DMS79 (cell line): Measurements from ENCODE around the gene NFATC2IP.
"Not testable (repeated sequence)": the region's sequence is repeated elsewhere in the genome, so short reads cannot be mapped to it uniquely, and the experiment has no call there.

Experiments used
- DNase-seq: peaks from one replicate; lab custom pipeline; 2025; lab: John Stamatoyannopoulos, UW

The NFATC2IP gene

DNA sequence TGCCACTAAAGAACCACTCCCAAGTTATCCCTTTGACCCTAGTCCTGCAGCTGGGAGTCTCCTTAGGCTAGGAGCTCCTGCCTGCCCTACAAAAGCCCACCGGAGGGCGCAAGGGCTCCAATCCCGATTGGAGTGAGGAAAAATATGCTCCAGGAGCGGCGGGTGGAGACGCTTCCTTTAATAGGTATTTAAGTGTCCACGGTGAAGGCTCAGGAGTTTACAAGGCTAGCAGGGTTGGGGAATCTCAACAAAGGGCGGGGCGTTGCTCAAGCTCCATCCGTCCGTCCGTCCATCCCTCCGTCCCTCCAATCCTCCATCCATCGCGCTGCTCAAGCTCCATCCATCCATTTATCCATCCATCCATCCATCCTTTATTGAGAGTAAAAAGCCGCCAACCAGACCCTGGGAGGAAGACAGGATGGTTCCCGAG lies 23.3 kb downstream of the NFATC2IP start:
- DNase-seq: peak; percentile 27

DNA sequence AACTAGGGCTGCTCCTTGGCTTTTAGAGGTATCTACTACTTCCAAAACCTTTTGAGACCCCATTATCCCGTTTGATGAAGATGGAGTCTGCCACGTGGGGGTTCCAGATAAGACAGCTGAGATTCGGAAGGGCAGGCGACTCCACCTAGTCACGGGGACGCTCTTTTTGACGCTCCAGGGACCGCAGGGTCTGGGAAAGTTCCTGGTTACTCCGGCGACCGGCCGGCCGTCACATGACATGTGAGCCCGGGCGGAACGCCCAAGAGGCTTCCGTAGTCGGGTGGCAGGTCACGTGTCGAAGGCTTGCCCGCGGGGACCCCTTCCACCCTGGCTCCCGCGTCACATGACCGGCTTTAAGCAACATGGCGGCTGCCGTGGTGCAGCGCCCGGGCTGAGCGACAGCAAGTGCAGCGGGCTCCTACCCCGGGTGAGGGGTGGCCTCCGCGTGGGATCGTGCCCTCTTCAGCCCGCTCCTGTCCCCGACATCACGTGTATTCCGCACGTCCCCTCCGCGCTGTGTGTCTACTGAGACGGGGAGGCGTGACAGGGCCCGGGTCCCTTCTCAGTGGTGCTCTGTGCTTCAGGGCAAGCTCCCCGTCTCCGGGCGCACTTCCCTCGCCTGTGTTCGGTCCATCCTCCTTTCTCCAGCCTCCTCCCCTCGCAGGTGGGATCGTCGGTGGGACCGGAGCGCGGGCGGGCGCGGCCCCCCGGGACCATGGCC lies 23.9 kb downstream of the NFATC2IP start, which contains the start of gene SPNS1:
TSS of gene SPNS1 (plus strand) at position 342 of the 721 bp plus-strand sequence. CDS start at position 716, 374 bp downstream.
- peak; percentile 93 for DNase-seq

DNA sequence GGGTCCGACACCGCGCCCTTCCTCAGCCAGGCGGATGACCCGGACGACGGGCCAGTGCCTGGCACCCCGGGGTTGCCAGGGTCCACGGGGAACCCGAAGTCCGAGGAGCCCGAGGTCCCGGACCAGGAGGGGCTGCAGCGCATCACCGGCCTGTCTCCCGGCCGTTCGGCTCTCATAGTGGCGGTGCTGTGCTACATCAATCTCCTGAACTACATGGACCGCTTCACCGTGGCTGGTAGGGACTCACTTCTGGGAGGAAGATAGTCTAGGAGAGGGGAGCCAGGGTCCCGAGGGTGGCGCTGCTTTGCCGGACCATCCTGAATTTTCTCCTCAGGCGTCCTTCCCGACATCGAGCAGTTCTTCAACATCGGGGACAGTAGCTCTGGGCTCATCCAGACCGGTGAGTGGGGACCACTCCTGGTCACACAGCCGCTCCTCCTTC lies 24.4 kb downstream of the NFATC2IP start:
- DNase-seq: no peak

DNA sequence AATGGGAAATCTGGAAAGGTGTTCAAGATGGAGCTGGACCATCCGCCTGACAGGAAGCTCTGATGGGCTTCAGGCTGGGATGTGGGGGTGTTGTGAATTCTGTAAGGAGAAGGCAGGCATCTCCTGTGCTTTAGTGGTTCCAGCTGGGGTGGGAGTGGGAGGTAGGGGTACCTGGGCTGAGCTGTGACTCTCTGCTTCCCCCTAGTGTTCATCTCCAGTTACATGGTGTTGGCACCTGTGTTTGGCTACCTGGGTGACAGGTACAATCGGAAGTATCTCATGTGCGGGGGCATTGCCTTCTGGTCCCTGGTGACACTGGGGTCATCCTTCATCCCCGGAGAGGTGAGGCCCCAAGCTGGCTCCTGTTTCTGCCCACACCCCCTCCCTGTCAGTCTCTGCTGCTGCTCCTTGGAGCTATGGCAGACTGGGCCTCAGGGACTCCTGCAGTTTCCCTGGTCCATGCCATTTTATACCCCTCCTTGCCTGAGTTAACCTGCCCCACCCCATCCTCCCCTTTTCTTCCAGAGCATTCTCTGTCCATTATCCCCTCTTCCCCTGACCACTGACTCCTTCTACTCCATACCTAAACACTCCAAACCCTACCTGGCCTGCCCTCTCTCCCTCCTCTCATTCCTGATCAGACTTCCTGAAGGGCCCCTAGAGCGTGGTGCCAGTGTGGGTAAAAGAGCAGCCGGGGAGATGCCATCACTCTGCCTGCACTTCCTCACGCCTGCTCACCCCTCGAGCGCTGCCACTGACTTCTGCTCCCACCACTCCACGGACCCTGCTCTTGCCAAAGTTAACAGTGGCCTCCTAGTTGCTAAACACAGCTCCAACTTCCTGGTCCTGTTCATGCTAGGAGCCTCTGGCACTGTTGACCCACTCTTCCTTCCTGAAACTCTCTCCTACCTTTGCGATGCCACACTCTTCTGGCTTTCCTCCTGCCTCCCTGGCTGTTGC lies 27.2 kb downstream of the NFATC2IP start:
- no peak for DNase-seq

DNA sequence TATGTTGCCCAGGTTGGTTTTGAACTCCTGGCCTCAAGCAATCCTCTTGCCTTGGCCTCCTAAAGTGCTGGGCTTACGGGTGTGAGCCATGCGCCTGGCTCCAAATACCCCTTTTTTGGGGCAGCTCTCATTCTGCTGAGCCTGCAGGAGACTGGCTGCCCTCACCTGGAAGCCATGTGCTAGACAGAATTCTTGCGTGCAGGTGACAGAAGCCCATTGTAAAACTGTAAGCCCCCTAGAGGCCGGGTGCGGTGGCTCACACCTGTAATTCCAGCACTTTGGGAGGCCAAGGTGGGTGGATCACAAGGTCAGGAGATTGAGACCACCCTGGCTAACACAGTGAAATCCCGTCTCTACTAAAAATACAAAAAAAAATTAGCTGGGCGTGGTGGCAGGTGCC lies 29.6 kb downstream of the NFATC2IP start:
- DNase-seq: not testable (repeated sequence)

DNA sequence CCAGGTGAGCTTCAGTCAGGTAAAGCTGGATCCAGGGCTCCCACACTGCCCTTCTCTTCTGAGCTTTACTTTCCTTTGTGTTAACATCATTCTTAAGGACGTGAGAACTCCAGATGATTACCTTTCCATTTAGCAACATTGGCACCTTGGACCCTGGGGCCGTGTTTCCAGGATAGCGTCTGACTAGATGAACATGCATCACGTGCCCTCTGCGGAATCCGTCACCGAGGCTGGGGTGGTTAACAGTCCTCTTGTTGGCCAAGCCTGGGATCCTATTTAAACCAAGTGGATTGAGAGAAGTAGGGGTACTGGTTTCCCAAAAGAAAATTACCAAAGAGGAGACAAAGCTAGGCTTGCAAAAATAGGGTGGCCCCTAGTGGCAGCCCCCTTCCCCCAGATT lies 30.2 kb downstream of the NFATC2IP start:
- DNase-seq: no peak

DNA sequence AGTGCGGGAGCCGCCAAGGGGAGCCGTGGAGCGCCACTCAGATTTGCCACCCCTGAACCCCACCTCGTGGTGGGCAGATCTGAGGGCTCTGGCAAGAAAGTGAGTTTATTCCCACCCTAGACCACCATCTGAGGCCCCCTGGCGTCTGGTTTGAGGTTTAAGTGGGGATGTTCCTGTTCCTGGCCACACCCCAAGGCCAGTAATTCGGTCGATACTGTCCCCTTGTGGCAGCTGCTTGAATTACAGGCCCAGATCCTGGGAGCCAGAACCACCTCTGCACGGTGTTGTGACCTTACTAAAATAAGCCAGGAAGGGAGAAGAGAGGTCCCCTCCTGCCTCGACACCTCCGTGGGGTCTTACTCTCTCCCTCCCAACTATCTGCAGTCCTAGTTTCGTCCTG lies 30.8 kb downstream of the NFATC2IP start:
- no peak for DNase-seq

DNA sequence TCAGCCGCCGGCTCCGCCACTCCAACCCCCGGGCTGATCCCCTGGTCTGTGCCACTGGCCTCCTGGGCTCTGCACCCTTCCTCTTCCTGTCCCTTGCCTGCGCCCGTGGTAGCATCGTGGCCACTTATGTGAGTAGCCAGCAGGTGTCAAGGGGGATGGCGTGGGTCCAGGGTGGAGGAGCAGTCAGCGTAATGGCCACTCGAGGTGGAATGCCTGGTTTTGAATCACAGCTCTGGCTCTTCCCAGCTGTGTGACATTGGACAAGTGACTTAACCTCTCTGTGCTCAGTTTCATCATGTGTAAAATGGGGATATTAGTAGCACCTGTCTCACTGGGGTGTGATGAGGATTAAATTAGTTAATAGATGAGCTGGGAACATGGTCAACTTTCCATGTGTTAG lies 31.7 kb downstream of the NFATC2IP start:
- DNase-seq: no peak

DNA sequence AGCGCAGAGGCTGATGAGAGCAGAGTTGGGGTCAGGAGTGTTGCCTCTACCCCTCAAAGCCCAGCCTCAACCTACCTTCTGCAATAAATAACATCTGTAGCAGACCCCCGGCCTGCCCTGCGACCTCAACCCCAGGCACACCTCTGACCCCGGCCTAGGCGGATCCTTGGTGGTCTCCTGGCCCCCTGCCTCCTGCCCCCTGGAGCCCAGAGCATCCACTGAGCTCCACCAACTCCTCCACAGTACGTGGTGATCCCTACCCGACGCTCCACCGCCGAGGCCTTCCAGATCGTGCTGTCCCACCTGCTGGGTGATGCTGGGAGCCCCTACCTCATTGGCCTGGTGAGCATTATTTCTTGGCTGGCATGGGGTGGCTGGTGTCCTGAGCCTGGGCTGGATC lies 32.2 kb downstream of the NFATC2IP start:
- no peak for DNase-seq

DNA sequence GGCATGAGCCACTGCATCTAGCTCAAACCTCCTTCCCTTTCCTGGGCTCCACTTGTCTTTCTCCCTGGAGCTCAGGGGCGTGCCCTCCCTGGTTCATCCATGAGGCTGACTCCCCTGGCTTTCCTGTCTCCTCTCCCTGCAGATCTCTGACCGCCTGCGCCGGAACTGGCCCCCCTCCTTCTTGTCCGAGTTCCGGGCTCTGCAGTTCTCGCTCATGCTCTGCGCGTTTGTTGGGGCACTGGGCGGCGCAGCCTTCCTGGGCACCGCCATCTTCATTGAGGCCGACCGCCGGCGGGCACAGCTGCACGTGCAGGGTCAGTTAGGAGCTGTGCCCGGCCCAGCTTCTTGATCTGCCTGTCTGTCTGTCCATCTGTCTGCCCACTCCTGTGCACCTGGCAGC lies 32.9 kb downstream of the NFATC2IP start:
- no peak for DNase-seq

DNA sequence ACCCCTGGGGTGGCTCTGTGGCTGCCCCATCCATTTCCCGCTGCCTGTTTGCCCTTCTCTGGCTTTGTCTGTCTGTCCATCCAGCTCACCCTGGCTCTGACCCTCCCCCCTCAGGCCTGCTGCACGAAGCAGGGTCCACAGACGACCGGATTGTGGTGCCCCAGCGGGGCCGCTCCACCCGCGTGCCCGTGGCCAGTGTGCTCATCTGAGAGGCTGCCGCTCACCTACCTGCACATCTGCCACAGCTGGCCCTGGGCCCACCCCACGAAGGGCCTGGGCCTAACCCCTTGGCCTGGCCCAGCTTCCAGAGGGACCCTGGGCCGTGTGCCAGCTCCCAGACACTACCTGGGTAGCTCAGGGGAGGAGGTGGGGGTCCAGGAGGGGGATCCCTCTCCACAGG lies 33.4 kb downstream of the NFATC2IP start:
- no peak for DNase-seq

DNA sequence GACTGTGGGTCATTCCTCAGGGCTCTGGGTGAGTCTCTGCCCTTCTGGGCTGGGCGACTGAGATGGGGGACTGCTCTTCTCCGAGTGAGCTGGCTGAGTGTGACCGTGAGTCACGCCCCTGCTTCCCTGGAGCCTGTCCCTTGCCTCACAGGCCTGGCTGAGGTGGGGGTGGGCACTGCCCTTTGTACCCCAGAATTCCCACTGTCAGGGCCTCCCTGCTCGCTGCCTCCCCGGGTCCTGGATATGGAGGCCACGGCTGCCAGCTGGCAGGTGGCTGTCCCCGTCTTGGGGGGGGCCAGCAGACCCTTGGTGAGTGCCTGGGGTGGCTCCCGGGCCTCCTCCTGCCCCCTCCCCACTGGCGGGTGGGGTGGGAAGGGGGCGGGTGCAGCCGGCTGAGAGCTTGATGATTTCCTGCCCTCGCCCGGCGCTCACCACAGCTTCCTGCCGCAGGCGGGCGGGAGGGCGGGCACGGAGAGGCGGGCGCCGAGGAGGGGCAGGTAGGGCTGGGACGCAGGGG lies 33.9 kb downstream of the NFATC2IP start, which contains the start of gene LAT:
TSS of gene LAT (plus strand) at position 434 of the 517 bp plus-strand sequence. CDS start 366 bp downstream, outside the sequence.
- no peak for DNase-seq

DNA sequence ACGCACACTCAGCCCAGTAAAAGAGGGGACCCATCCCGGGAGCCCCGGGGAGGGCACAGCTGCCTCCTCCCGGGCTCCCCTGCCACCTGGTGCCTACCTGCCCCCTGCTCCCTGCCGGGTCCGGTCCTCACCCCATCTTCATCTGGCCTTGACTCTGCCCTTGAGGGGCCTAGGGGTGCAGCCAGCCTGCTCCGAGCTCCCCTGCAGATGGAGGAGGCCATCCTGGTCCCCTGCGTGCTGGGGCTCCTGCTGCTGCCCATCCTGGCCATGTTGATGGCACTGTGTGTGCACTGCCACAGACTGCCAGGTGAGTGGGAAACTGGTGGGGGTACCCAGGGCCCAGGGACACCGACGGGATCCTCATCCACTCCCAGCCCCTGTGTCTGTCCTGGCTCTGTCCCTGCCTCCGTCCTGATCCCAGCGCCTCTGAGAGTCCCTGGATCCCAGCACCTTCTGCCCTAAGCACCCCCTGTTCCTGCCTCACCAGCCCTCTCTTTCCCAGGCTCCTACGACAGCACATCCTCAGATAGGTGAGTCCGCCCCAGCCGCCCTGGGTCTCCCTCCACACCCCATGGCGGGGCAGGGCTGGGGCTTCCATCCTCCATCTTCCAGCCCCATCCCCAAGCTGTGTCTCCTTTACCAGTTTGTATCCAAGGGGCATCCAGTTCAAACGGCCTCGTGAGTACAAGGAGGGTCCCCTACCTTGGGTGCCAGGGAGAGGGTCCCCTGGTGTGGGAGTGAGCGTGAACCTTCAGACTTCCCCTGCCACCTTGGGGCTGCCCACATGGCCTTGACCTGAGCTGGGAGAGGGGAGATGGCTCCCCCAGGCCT lies 34.7 kb downstream of the NFATC2IP start:
- no peak for DNase-seq

DNA sequence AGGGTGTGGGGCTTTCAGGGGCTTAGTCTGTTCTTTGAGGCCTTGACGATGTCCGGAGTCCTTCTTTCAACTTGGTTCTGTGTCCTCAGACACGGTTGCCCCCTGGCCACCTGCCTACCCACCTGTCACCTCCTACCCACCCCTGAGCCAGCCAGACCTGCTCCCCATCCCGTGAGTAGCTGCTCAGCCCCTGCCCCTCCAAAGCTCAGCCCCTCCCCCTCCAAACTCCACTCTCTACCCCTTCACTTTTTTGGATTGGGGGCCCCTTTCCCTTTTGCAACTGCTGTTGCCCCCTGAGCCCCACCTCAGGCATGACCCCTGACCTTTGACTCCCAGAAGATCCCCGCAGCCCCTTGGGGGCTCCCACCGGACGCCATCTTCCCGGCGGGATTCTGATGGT lies 35.3 kb downstream of the NFATC2IP start:
- no peak for DNase-seq

DNA sequence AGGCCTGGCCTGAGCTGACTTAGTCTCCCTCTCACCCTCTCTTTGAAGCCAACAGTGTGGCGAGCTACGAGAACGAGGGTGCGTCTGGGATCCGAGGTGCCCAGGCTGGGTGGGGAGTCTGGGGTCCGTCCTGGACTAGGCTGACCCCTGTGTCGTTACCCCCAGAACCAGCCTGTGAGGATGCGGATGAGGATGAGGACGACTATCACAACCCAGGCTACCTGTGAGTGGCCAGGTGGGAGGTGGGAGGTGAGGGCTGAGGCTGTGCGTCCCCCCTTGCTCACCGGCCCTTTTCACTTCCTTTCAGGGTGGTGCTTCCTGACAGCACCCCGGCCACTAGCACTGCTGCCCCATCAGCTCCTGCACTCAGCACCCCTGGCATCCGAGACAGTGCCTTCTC lies 35.8 kb downstream of the NFATC2IP start:
- DNase-seq: no peak

DNA sequence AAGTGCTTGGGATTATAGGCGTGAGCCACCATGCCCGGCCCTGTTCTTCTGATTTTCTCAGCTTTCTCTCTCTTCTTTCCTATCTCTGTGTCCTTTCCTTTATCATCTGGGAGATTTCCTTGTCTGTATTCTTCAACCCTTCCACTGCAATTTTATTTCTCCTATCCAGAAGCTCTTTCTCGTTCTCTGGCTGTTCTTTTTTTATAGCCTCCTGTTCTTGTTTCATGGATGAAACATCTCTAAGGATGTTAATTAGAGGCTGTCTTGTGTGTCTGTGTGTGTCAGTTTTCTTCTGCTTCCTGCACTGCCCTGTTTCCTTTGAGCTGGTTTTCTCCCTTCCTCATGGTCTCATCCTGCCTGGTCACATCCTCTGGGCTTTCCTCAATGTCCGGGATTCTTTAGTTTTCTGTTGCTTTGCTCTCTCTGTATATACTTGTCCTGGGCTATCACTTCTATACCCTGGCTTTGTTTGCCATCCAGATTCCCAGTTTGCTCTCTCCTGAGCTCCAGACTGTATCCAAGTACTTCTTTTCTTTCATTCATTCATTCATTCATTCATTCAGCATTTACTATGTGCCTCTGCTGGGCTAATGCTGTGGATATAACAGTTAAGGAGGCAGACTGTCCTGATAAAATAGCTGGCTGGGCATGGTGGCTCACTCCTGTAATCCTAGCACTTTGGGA lies 36.6 kb downstream of the NFATC2IP start:
- no peak for DNase-seq

DNA sequence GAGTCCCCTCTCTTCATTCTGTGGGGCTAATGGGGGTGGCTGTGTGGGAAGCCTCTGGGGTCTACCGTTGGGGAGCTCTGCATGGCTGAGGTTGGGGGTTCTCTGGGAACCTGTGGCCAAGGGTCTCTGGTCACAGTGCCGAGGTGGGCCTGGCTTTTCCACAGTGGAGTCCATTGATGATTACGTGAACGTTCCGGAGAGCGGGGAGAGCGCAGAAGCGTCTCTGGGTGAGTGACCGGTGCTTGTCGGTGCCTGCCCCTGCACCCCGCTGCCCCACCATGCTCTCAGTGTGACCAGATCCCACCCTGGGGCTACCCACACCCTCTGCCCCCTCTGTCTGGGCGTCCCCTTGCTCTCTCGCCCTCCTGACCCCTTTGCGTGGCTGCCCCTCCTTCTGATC lies 38.6 kb downstream of the NFATC2IP start:
- no peak for DNase-seq

DNA sequence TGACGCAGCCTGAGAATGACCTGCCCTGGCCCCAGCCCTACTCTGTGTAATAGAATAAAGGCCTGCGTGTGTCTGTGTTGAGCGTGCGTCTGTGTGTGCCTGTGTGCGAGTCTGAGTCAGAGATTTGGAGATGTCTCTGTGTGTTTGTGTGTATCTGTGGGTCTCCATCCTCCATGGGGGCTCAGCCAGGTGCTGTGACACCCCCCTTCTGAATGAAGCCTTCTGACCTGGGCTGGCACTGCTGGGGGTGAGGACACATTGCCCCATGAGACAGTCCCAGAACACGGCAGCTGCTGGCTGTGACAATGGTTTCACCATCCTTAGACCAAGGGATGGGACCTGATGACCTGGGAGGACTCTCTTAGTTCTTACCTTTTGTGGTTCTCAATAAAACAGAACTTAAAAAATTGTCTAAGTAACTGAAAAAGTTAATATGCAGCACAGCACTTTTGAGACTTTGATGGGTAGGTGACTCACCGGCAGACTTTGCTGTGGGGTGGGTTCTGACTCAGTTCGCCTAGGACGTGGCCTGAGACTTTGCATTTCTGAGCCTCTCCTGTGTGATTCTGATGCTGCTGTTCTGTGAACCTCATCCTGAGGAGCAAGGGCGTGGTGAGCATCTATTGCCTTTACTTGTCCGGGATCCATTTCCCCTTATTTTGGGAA lies 39.8 kb downstream of the NFATC2IP start:
- DNase-seq: no peak

DNA sequence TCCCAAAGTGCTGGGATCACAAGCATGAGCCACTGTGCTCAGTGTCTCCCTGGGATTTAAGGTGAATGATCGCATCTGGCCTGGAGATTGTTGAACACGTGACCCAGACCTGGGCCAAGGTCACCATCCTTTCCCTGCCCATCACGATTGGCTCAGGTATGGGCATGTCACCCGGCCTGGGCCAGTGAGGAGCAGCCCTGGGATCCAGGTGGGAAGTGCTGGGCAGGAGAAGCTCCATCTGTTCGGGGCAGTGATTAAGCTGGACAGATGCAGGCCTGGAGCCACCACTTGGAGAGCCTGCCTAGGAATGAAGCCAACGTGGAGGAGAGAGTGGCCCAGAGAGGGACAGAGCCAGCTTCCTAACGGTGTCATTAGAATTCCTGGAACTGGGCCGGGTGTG lies 41.0 kb downstream of the NFATC2IP start:
- DNase-seq: no peak

DNA sequence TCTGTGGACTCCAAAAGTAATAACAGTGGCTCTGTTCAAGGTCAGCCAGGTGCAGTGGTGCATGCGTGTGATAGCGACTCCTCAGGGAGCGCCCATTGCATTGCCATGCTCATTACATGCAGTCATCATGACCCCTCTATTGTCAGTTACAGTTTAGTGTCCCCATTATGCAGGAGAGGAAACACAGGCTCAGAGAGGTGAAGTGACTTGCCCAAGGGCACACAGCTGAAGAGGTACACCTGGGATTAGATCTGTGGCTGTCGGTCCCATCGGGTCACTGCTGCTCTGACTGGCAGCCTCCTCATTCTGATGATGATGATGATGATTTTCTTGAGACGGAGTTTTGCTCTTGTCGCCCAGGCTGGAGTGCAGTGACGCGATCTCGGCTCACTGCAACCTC lies 41.8 kb downstream of the NFATC2IP start:
- DNase-seq: no peak

DNA sequence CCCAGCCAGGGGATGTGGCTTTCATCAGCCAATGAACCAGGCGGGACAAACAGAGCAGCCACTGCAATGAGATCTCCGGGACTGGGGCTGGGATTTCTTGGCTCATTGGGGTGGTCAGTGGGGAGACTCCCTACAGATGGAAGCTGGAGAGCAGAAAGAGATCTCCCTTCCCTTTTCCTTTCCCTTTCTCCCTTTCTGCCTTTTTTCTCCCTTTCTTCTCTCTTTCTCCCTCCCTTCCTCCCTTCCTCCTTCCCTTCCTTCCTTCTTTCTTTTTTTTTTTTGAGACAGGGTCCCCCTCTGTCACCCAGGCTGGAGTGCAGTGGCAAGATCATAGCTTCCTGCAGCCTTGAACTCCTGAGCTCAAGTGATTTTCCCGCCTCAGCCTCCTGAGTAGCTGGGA lies 48.1 kb downstream of the NFATC2IP start:
- DNase-seq: no peak
